HG03442 (cell line): ENCODE measurements around the gene PPP1R3C.

Source experiments
- ATAC-seq: cut with Tn5 transposase; IDR thresholded peaks from one replicate; pipeline ENCODE4 v1.9.1; 2021; ENCODE audit warnings: mild to moderate bottlenecking, moderate library complexity; ENCODE audit not compliant: unreplicated experiment

PPP1R3C gene

DNA sequence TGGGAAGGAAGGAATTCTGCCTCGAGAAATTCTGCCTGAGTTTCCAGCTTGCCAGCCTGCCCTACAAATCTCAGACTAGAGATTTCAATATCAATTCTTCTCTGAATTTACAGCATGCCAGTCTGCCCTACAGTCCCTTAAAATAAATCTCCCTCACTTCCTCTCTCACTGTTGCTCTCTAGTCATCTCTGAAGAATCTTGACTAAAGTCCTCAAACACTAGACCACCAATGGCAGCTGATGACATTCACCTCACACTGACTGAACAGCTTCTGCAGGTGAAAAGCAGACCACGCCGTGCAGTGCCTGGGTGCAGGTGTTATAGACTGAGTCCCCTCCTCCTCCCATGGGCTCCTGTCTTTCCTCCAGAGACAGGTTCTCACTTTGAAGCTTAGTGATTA, 30.4 kb downstream of the PPP1R3C start:
- ATAC-seq: no peak

DNA sequence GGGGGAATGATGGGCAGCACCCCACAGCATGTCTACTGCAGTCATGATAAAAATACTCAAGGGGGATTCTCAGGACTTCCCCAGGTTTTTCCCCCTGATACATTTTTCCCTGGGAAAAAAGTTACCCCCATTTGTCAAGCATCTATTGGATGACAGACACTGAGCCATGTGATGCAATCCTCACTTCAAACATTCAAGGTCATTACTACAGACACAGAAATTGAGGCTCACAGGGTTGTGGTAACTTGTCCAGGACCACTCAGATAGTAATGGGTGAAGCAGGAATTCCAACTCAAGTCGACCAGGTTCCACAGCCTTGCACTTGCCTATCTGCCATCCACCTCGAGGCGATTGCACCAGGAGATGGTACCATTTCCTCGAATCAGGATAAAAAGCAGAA, 31.7 kb downstream of the PPP1R3C start:
- no peak for ATAC-seq

DNA sequence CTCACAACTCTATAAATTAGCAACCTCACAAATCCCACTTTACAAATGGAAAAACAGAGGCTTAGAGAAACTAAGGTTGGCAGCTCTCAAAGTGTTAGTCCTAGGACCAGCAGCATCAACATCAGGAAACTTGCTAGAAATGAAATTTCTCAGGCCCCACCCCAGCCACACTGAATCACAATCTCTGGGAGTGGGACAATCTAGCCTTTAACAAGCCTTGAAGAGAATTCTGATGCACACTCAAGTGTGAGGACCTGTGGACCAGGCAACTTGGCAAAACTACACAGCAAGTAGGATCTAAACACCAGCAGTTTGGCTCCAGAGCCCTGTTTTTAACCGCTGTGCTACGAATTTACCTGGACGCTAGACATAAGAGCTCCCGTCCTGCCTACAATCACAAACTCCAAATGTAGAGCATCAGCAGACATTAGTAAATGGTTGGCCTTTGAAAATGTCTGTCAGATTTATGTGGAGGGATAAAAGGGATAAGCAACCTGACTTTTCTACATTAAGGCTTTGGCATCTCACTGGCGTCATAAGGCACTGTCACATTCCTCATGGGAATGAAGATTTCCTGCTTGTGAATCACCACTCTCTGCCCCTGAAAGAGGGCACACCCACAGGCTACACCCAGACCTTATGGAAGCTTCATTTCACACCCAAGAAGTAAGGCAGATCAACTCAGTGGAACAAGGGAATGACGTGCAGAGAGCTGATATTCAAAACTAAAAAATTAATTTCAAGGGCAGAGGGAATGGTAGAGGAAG, 34.5 kb downstream of the PPP1R3C start:
- no peak for ATAC-seq

DNA sequence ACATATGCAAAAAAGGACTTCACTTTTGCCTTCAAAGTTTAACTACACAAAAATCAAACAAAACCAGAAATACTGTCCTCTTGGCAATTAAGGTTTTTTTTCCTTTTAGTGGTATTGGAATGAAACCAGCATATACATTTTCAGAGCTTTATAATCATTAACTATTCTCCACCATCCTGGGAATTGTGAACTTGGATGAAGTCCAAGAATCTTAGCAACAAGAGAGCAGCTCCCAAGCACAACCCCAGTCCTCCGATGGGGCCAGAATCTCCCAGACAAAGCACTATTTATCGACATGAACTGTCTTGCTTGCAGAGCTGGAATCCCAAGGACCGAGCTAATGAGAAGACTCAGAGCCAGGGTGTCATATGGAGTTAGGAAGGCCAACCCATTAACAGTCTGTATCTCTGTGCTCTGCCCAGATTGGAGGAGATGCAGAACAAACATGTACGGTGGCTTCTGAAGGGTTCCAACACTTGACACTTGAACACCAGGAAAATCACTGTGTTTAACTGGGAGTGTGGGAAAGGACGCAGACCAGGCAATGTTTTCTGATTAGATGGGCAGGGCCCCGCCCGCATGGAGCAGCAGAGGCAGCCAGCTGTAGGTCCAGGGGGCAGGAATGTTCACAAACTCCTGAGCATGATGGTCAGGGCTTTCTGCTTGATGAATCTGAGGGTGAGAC, 35.5 kb downstream of the PPP1R3C start:
- no peak for ATAC-seq

DNA sequence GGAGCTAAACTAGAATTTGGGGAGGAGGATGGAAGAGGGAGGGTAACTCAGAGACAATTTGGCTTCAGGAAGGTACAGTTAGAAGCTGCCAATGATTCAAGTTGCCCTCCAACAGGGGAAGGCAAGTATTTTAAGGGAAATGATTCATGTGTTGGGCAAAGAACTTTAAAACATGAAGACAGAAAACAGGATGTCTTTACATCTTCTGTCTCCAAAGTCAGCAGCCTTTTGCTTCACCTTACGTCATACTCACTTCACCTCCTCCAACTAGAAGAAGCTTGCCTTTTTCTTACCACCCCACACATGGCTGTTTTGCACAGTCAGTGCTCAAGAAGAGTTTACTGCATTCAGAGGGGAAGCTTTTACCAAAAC, 36.1 kb downstream of the PPP1R3C start:
- no peak for ATAC-seq

DNA sequence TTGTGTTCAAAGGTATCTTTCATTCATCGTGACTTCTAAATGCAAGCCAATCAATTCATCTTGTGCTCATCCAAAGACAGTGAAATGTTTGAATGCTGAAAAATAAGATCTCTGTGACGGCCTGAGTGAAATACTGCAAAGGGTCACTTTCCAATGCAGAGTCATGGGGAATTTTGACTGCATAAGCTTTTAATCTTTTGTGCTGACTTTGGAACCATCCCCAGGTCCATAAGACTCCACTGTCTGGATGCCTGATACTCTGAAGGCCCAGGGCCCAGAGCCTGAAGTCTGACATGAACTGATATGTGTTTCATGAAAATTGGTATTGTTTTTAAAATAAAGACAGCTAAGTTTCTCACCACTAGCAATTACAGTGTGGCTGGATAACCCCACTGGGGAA, 39.0 kb downstream of the PPP1R3C start:
- no peak for ATAC-seq

DNA sequence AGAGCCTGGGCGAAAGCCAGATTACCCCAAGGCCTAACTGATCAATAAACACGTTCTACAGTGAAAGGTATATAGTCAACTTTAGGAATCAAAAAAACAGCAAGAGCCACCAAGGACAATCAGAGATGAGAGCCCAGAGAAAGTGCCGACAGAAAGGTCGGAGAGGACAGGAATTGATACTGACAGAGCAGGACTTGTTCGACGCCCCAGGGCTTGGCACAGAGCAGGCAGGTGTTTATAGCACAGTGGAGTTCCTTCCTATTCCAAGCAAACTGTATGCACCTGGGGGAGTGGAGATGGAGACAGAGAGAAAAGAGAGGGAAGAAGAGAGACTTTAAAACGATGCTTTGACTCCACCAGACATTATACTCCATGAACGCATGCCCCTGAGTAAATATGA, 39.5 kb downstream of the PPP1R3C start:
- no peak for ATAC-seq

DNA sequence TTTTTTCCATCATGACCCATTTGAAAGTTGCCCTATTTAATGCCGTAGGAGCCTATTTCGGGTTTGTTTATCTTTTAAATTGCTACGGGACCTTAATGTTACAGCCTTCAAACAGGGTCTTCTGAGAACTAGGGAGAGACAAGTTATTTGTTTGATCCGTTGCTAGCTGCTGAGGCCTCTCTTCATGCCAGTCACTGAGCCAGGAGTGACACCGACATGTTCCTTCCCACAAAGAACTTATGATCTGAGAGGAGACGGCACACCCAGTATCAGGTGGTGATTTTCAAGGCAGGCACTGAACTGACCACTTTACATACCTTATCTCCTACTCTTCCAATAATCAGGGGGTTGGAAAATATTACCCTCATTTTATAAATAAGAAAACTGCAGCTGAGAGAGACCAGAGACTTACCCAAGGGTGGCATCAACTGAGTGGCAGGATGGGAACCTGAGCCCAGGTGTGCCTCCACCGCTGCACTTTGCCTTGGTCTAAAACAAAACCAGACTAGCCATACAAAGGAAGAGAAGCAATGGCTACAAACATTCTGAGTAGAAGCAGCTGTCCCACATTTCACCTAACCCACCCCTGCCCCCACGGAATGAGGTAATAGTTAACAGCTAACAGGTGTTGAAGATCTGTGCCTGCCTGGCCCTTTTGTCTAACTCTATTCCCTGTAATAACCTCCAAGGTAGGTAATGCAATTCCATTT, 40.5 kb downstream of the PPP1R3C start:
- ATAC-seq: no peak

DNA sequence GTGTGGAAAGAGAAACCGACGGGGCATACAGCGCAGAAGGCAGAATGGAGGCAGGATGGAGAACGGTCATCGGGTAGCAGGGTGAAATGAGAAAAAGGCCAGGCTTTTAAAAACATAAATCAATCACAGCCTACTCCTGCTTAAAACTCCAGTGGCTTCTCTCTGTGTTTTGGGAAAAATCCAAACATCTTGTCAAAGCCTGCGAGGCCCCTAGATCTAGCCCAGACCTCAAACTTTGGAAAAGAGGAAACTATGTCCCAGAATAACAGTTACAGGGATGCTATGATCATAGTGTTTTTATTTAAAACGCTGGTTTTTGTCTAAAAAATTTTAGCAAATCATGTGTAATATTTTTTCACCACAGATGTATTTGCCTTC, 41.1 kb downstream of the PPP1R3C start:
- no peak for ATAC-seq

DNA sequence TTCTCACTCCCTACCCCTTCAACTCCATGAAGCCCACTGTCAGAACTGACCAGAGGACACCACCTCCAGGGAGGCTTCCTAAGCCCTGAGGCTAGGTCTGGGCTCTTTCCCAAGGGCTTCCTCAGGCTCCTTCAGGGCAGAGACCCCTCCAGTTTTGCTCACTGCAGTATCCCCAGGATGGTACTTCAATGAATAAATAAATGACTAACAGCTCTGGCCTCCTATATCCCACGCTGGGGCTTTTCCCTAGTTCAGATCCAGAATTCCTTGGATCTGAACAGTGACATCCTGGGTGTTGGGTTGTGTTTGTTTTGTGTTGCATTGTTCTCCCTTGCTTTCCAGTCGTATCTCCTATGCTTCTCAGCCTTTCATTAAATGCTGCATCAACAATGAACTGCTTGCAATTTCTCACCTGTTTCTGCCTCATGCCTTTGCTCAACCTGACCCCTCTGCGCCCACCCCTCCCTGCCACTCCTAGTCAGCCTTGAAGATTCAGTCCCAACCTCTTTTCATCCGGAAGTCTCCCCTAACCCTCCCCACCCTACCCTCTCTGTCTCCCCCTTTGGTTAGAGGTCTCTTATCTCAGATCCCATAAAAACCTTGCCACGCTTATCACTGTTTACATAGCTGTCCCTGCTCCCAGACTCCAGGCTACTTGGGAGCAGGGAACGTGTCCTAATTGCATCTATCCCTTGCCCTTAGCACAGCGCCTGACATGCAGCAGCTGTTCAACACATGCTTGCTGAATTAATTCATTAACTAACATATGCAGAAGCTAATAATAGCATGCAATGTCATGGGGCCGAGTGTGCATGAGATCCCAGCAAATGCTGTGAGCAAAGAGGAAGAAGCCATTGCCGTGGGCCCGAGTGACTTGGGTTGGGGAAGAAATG, 41.7 kb downstream of the PPP1R3C start:
- no peak for ATAC-seq

DNA sequence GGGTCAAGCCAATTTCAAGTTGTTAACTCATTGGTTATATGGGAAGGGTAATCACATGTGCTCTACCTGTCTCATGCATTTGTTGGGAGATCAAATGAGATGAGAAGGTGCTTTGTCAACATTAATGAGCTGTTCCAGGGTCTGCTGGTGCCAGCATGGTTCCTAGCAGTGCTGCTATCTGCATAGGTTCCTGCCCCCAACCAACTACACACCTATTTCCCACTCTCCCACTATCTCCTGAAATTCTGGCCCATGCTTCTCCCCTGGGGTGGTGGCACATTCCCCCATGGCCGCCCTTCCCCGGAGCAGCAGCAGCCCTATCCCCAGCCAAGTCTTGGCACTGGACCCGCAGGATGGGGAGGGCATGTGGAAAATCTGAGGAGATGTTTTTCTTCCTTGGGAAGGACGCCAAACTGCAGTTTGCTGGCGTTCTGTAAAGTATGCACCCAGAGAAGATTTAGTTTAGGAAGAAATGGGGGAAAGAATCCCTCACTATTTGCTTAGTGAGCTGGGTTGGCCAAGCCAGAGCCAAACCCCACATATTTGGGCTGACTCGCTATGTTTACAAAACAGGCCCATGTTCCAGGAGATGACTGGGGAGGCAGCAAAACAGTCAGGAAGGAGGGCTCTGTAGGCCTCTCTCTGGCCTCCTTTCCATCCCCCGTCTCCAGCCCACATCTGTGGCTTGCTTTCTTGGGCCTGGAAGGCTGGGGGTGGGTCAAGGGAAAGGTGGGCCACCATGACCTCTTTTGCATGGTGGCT, 42.5 kb downstream of the PPP1R3C start:
- ATAC-seq: no peak

DNA sequence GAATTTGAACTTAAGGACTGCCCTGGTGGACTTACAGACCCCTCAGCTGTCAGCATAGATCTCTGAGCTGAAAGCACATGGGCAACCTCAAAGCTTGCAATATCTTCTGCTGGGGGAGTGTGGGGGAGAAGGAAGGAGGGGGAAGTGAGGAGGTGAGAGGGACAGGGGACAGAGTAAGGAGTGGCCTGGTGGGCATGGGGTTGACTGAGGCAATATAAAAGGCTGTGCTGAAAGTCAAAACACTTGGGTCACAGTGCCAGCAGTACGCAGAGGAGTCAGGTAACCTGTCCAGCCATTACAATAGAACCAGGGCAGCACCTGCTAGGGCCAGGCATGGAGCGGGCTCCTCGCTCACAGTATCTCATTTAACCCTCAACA, 43.2 kb downstream of the PPP1R3C start:
- ATAC-seq: no peak

DNA sequence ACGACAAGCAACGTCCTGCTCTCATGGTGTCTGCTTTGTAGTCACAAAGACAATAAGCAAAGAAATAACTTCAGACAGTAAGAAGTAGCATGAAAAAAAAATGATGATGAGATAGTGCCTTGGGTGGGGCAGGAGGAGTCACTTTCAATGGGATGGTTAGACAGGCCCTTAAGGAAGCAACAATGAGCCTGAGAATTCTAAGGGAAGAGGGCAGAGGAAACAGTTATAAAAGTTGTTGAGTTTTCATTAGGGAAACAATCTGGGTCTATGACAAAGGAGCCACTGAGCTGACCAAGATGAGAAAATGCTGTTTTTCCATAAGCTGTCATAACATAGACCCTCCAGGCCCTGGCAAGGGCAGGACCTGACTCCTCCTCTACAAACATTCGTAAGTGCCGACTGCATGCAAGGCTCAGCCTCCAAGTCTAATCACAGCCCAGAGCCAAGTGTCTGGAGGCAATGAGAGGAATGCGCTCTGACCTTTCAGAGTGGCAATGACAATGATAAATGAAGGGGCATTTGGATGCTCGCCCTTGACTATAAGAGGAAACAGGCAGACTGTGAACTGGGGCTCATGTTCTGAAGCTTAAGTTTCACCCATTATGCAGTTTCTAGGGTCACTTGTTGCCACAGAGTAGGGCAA, 43.7 kb downstream of the PPP1R3C start:
- no peak for ATAC-seq

DNA sequence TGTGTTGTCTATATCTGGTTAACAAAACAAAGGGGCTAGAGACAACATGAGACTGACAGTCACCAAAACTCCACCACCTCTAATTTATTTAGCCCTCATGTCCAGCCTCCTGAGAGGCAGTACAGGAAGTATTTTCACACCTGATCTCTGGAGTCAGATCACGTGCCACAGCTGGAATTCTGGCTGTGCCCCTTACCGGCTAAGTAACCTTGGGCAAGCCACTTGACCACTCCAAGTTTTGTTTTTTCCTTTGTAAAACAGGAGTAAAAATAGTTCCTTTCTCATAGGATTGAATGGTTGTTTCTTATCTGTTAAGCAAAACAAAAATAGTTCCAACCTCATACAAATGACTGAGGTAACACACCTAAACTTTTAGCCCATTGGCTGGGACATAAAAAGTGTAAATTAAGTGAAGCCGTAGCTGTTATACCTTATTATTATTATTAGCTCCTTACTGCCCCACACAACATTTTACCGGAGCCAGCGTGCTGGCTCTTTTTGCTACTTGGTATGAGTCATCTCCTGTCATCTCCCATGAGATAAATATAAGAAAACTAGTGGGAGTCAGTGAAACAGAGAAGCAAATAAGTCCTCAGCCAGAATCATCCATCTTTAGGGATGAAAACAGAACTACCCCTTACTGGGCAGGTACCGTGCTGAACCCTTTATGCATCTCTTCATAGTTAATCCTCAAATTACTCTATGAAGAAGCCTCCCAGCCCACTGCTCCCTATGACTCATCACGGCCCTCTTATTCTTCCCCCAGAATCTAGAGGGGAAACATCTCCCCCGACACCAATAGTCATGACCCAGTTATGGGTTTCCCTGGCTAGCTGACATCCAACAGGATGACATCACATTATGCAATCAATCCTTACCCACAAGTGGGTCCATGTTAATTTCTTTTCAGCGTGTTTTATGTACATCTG, 44.9 kb downstream of the PPP1R3C start:
- ATAC-seq: no peak

DNA sequence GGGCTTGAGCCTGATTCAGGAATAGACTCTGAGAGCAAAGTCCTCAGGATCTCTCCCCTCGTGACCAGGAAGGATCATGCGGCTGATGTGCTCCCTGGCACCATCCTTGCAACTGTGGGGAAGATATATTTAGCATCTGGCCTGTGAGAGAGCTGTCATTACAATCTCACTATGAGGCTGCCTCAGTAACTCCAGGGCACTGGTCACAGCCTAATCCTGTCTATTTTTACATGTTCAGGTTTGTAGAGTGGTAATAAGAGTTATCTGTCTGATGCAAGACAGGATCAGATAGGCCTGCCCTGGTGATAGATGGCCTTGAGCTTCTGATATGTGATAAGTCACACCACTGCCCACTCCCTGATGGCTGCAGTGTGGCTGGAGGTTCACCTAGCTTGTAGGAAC, 50.7 kb downstream of the PPP1R3C start:
- no peak for ATAC-seq

DNA sequence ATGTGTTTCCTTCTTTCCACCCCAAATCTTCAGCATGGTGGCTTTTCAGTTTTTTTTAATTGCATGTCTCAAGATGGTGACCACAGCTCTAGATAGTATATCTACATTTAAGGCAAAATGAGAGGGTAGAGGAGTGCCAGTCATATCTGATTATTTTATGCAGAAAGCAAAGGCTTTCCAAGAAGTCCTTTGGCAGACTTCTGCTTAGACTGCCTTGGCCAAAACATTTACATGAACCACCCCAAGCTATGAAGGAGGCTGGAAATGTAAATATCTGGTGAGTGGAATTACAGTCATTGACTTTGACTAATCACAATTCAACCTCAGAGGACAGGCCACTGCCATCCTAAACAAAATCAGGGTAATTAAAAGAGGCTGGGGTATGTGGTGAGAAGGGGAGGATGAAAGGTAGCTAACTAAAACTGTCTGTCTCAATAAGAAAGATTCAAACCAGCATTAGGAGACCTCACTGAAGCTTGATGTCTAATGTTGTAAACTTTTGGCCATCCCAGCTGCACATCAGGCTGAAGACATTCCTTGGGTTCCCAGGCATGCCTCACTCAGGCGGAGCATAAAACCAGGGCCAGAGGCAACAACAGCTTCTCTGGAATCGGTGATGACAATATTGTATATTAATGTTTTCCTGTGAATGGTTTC, 53.4 kb downstream of the PPP1R3C start:
- no peak for ATAC-seq
